KMS-11 (cell line): ENCODE measurements around the gene THBS1.

Source experiments
- H2AFZ ChIP-seq: fragments of 200-600 bp; sonication (generic); 2 replicates; pipeline ENCODE4 v1.6.1; 2016; ENCODE audit warnings: antibody characterized with exemption, mixed run types, low read depth
- H3K27ac ChIP-seq: fragments of 200-600 bp; sonication (generic); 2 replicates; pipeline ENCODE4 v1.6.1; 2016; ENCODE audit warnings: mild to moderate bottlenecking, mixed run types
- H3K27me3 ChIP-seq: fragments of 200-600 bp; sonication (generic); 2 replicates; pipeline ENCODE4 v1.6.1; 2017; ENCODE audit warnings: mild to moderate bottlenecking, low read depth, mixed run types, moderate library complexity; ENCODE audit not compliant: insufficient read depth
- H3K36me3 ChIP-seq: fragments of 200-600 bp; sonication (generic); 2 replicates; pipeline ENCODE4 v1.6.1; 2017; ENCODE audit warnings: mild to moderate bottlenecking, mixed run types; ENCODE audit not compliant: insufficient read depth
- H3K4me1 ChIP-seq: fragments of 200-600 bp; sonication (generic); 2 replicates; pipeline ENCODE4 v1.6.1; 2016; ENCODE audit warnings: mild to moderate bottlenecking, low read depth, mixed run types; ENCODE audit not compliant: poor library complexity, severe bottlenecking
- H3K4me2 ChIP-seq: fragments of 200-600 bp; sonication (generic); 2 replicates; pipeline ENCODE4 v1.7.0; 2016; ENCODE audit warnings: mild to moderate bottlenecking, mixed run types
- H3K4me3 ChIP-seq: fragments of 200-600 bp; sonication (generic); IDR thresholded peaks from 2 replicates; pipeline ENCODE4 v1.6.1; 2017; ENCODE audit warnings: low read depth, low read length, mixed read lengths; ENCODE audit not compliant: insufficient read depth
- H3K79me2 ChIP-seq: fragments of 200-600 bp; sonication (generic); 2 replicates; pipeline ENCODE4 v1.6.1; 2016; ENCODE audit warnings: low read depth, mixed run types; ENCODE audit not compliant: insufficient read depth
- H3K9ac ChIP-seq: fragments of 200-600 bp; sonication (generic); 2 replicates; pipeline ENCODE4 v1.6.1; 2016; ENCODE audit warnings: mild to moderate bottlenecking, mixed run types
- H4K20me1 ChIP-seq: fragments of 200-600 bp; sonication (generic); 2 replicates; pipeline ENCODE4 v1.6.1; 2016; ENCODE audit warnings: mild to moderate bottlenecking, mixed run types; ENCODE audit not compliant: insufficient read depth
- CTCF ChIP-seq: fragments of 200-600 bp; sonication (generic); conservative IDR thresholded peaks from 2 replicates; pipeline ENCODE4 v1.6.1; 2017; ENCODE audit warnings: low read depth, mild to moderate bottlenecking, antibody characterized with exemption, low read length, moderate library complexity, mixed read lengths

Gene THBS1

GRCh38 chr15:39598958-39599845 is 18.3 kb downstream of the THBS1 start:
- no peak overlapping the region for H3K9ac ChIP-seq
- no peaks in the 10 kb centered on the region for H3K27me3 ChIP-seq

GRCh38 chr15:39599871-39600270 is 19.0 kb downstream of the THBS1 start:
- no peak overlapping the region for H3K9ac ChIP-seq
- no peaks in the 10 kb centered on the region for H3K79me2 ChIP-seq
- H3K4me1 ChIP-seq, result no peaks in the 10 kb centered on the region
- no peak overlapping the region for H3K4me2 ChIP-seq
- no peak for TF ChIP-seq CTCF
- no peak overlapping the region for H3K4me3 ChIP-seq
- no peaks in the 10 kb centered on the region for H3K27me3 ChIP-seq
- no peak overlapping the region for H3K27ac ChIP-seq
- H4K20me1 ChIP-seq, result no peaks in the 10 kb centered on the region
- no peak overlapping the region for H2AFZ ChIP-seq
- no peaks in the 10 kb centered on the region for H3K36me3 ChIP-seq

More at GRCh38 chr15:39598958-39599845, 18.3 kb downstream of the THBS1 start:
- H3K4me1 ChIP-seq, result no peaks in the 10 kb centered on the region
- no peaks in the 10 kb centered on the region for H3K36me3 ChIP-seq
- no peak overlapping the region for H2AFZ ChIP-seq
- TF ChIP-seq CTCF, result no peak
- H4K20me1 ChIP-seq, result no peaks in the 10 kb centered on the region
- H3K4me2 ChIP-seq, result no peak overlapping the region
- H3K79me2 ChIP-seq, result no peaks in the 10 kb centered on the region
- H3K27ac ChIP-seq, result no peak overlapping the region
- no peak overlapping the region for H3K4me3 ChIP-seq

- Histone ChIP-seq H3K27ac (no peak overlapping the region), H3K27me3 (no peaks in the 10 kb centered on the region), H3K36me3 (no peaks in the 10 kb centered on the region), H3K9ac (no peak overlapping the region), H3K4me3 (no peak overlapping the region), H3K4me2 (no peak overlapping the region), H3K79me2 (no peaks in the 10 kb centered on the region), H3K4me1 (no peaks in the 10 kb centered on the region), H4K20me1 (no peaks in the 10 kb centered on the region), H2AFZ (no peak overlapping the region)
- no peak for TF ChIP-seq CTCF
Measured at GRCh38 chr15:39602143-39602542, 21.3 kb downstream of the THBS1 start.

GRCh38 chr15:39605146-39605545 is 24.3 kb downstream of the THBS1 start:
- H2AFZ ChIP-seq, result no peak overlapping the region
- no peaks in the 10 kb centered on the region for H3K36me3 ChIP-seq
- H4K20me1 ChIP-seq, result no peaks in the 10 kb centered on the region
- H3K27me3 ChIP-seq, result no peaks in the 10 kb centered on the region
- H3K4me1 ChIP-seq, result peaks cover 8% of the 10 kb centered on the region
- TF ChIP-seq CTCF, result no peak
- H3K4me2 ChIP-seq, result no peak overlapping the region
- no peak overlapping the region for H3K27ac ChIP-seq
- no peaks in the 10 kb centered on the region for H3K79me2 ChIP-seq
- H3K4me3 ChIP-seq, result no peak overlapping the region
- H3K9ac ChIP-seq, result no peak overlapping the region
